ENCODE measurements around the gene CDKAL1. TPM values are rescaled to one million over a fixed set of nuclear protein-coding genes. Genes with fewer than 3 reads are reported as not detected.

The CDKAL1 gene
- total and polyA plus RNA-seq, 2 of the 8 experiments (the other 6 are each of a cell fraction or from before 2014, with no cell fraction given): 8.4 to 24.6 TPM

DNA sequence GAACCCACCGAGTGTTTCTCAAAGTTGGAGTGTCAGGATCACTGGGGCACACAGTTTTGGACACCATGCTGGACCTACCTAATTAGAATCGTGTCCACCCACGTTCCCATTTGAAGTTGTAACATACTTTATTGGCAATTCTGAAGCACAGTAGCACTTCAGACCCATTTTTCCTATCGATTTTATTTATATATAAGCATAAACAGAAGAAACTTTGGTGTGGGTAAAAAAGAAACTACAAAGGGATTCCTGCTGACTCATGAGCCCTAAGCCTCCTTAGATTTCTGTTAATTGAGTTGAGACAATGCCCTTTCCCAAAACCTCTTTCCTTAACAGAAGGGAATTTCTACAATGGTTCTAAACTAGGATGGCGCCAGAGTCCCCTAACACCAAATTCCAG is 398.0 kb downstream of the CDKAL1 start (continued):
- TF ChIP-seq, protein P1, sequence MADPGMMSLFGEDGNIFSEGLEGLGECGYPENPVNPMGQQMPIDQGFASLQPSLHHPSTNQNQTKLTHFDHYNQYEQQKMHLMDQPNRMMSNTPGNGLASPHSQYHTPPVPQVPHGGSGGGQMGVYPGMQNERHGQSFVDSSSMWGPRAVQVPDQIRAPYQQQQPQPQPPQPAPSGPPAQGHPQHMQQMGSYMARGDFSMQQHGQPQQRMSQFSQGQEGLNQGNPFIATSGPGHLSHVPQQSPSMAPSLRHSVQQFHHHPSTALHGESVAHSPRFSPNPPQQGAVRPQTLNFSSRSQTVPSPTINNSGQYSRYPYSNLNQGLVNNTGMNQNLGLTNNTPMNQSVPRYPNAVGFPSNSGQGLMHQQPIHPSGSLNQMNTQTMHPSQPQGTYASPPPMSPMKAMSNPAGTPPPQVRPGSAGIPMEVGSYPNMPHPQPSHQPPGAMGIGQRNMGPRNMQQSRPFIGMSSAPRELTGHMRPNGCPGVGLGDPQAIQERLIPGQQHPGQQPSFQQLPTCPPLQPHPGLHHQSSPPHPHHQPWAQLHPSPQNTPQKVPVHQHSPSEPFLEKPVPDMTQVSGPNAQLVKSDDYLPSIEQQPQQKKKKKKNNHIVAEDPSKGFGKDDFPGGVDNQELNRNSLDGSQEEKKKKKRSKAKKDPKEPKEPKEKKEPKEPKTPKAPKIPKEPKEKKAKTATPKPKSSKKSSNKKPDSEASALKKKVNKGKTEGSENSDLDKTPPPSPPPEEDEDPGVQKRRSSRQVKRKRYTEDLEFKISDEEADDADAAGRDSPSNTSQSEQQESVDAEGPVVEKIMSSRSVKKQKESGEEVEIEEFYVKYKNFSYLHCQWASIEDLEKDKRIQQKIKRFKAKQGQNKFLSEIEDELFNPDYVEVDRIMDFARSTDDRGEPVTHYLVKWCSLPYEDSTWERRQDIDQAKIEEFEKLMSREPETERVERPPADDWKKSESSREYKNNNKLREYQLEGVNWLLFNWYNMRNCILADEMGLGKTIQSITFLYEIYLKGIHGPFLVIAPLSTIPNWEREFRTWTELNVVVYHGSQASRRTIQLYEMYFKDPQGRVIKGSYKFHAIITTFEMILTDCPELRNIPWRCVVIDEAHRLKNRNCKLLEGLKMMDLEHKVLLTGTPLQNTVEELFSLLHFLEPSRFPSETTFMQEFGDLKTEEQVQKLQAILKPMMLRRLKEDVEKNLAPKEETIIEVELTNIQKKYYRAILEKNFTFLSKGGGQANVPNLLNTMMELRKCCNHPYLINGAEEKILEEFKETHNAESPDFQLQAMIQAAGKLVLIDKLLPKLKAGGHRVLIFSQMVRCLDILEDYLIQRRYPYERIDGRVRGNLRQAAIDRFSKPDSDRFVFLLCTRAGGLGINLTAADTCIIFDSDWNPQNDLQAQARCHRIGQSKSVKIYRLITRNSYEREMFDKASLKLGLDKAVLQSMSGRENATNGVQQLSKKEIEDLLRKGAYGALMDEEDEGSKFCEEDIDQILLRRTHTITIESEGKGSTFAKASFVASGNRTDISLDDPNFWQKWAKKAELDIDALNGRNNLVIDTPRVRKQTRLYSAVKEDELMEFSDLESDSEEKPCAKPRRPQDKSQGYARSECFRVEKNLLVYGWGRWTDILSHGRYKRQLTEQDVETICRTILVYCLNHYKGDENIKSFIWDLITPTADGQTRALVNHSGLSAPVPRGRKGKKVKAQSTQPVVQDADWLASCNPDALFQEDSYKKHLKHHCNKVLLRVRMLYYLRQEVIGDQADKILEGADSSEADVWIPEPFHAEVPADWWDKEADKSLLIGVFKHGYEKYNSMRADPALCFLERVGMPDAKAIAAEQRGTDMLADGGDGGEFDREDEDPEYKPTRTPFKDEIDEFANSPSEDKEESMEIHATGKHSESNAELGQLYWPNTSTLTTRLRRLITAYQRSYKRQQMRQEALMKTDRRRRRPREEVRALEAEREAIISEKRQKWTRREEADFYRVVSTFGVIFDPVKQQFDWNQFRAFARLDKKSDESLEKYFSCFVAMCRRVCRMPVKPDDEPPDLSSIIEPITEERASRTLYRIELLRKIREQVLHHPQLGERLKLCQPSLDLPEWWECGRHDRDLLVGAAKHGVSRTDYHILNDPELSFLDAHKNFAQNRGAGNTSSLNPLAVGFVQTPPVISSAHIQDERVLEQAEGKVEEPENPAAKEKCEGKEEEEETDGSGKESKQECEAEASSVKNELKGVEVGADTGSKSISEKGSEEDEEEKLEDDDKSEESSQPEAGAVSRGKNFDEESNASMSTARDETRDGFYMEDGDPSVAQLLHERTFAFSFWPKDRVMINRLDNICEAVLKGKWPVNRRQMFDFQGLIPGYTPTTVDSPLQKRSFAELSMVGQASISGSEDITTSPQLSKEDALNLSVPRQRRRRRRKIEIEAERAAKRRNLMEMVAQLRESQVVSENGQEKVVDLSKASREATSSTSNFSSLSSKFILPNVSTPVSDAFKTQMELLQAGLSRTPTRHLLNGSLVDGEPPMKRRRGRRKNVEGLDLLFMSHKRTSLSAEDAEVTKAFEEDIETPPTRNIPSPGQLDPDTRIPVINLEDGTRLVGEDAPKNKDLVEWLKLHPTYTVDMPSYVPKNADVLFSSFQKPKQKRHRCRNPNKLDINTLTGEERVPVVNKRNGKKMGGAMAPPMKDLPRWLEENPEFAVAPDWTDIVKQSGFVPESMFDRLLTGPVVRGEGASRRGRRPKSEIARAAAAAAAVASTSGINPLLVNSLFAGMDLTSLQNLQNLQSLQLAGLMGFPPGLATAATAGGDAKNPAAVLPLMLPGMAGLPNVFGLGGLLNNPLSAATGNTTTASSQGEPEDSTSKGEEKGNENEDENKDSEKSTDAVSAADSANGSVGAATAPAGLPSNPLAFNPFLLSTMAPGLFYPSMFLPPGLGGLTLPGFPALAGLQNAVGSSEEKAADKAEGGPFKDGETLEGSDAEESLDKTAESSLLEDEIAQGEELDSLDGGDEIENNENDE (IDR thresholded peaks at IDR 0.05; ENCODE audit: insufficient replicate concordance, low read length): no peak
- TF ChIP-seq HDAC2 (IDR thresholded peaks at IDR 0.05; ENCODE audit: borderline replicate concordance in 1 of 2, low read depth in 2 of 2, low read length in 2 of 2): no peak
- TF ChIP-seq SP2 (IDR thresholded peaks at IDR 0.05; ENCODE audit: low read length): no peak
- TF ChIP-seq EP300 (IDR thresholded peaks at IDR 0.05; ENCODE audit: borderline replicate concordance in 1 of 2, low read depth in 2 of 2, low read length in 2 of 2): no peak
- TF ChIP-seq GTF2F1 (IDR thresholded peaks at IDR 0.05; ENCODE audit: borderline replicate concordance, low read depth, low read length): no peak
- TF ChIP-seq, protein P2, sequence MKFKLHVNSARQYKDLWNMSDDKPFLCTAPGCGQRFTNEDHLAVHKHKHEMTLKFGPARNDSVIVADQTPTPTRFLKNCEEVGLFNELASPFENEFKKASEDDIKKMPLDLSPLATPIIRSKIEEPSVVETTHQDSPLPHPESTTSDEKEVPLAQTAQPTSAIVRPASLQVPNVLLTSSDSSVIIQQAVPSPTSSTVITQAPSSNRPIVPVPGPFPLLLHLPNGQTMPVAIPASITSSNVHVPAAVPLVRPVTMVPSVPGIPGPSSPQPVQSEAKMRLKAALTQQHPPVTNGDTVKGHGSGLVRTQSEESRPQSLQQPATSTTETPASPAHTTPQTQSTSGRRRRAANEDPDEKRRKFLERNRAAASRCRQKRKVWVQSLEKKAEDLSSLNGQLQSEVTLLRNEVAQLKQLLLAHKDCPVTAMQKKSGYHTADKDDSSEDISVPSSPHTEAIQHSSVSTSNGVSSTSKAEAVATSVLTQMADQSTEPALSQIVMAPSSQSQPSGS (IDR thresholded peaks at IDR 0.05; ENCODE audit: low read length): no peak
- no peak for TF ChIP-seq ZNF274 (IDR thresholded peaks at IDR 0.05; ENCODE audit: borderline replicate concordance, extremely low read depth, low read length)
- no peak for TF ChIP-seq RFX5 (IDR thresholded peaks at IDR 0.05; ENCODE audit: borderline replicate concordance, low read depth, low read length)
- TF ChIP-seq POLR2AphosphoS5 (IDR thresholded peaks at IDR 0.05; ENCODE audit: low read depth, low read length): no peak
- no peak for TF ChIP-seq TCF12 (IDR thresholded peaks at IDR 0.05; ENCODE audit: low read depth, low read length)

All from H1 (cell line).